Mucosa of descending colon (tissue), 3 donors: ENCODE results near the gene ZNF785. TPM values are rescaled to one million over a fixed set of nuclear protein-coding genes. Genes with fewer than 3 reads are reported as not detected.
"Not testable (repeated sequence)": the region's sequence is repeated elsewhere in the genome, so short reads cannot be mapped to it uniquely, and the experiment has no call there.

ENCODE experiments used
- ATAC-seq: fragments of 200-7000 bp; cut with Tn5 transposase; one replicate; pipeline ENCODE4 v1.9.1; 2020; ENCODE audit warnings: mild to moderate bottlenecking, moderate library complexity
- DNase-seq, 3 donors: peaks; one replicate each; pipeline ENCODE4 v3.0.0-alpha.2; 2020
- H3K36me3 ChIP-seq: fragments of 200-600 bp; one replicate; pipeline ENCODE4 v1.8.0; 2021; ENCODE audit warnings: low read depth, mild to moderate bottlenecking
- H3K4me1 ChIP-seq: fragments of 200-600 bp; one replicate; pipeline ENCODE4 v1.8.0; 2021; ENCODE audit warnings: low read depth, mild to moderate bottlenecking
- H3K4me3 ChIP-seq: fragments of 200-600 bp; one replicate; pipeline ENCODE4 v1.8.0; 2021; ENCODE audit warnings: mild to moderate bottlenecking
- H3K9me3 ChIP-seq: fragments of 200-600 bp; one replicate; pipeline ENCODE4 v1.8.0; 2021; ENCODE audit warnings: mild to moderate bottlenecking
- intact Hi-C, 2 donors: fragments of 100-400 bp; cut with DNase I in 1 of 2; cut with micrococcal nuclease in 1 of 2; formaldehyde crosslinking; loops; one replicate each; pipeline versions ENCODE4 v1.11.0 to v1.11.1; 2022; cut with DNase I, micrococcal nuclease
- total RNA-seq, 3 donors: library from RNA; stranded (reverse); fragmentation: NEBNext Ultra II Directional in 2 of 3; extraction: Animal tissue kit (Norgen Biotek cat#: 25700) in 2 of 3; gene quantifications; one replicate each; pipeline versions ENCODE4 v1.2.1 to v1.2.4, GENCODE V29; 2021 to 2023
- TF ChIP-seq, protein P1 (sequence below): fragments of 200-600 bp; IDR thresholded peaks from one replicate; pipeline ENCODE4 v1.8.0; 2022; ENCODE audit warnings: antibody characterized with exemption, mild to moderate bottlenecking
- donor health status: DM: no; HTN: no; CAD: no; lungs with moderate emphysema.
- donor health status: DM: no; HTN: no; CAD: no.
- donor health status: DM: no; HTN: yes; CAD: no.

Gene ZNF785
- total RNA-seq, 3 donors from 2014 or later = 14.7 to 28.4 (median 24.8) TPM

DNA sequence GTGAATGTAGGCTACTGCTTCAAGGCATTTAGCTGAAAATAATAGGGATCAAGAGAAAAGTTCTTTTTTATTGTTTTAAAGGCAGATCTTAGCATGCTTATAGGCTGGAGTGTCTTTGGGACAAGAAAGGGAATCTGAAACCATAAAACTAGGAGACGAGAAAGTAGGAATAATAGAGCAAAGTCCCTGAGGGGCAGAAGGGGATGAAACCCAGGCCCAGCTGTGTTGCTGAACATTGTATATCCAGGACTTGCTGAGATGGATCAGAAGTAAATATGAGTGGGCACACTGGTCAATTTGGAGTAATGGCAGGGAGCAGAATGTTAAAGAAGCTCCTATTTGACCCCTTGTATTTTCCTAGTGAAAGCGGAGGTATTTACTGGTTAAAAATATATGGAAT, 15.4 kb upstream of the ZNF785 start:
- no peaks in the 10 kb centered on the region for H3K9me3 ChIP-seq
- no peak for DNase-seq
- H3K36me3 ChIP-seq = peaks cover 4% of the 10 kb centered on the region
- TF ChIP-seq, protein P1, sequence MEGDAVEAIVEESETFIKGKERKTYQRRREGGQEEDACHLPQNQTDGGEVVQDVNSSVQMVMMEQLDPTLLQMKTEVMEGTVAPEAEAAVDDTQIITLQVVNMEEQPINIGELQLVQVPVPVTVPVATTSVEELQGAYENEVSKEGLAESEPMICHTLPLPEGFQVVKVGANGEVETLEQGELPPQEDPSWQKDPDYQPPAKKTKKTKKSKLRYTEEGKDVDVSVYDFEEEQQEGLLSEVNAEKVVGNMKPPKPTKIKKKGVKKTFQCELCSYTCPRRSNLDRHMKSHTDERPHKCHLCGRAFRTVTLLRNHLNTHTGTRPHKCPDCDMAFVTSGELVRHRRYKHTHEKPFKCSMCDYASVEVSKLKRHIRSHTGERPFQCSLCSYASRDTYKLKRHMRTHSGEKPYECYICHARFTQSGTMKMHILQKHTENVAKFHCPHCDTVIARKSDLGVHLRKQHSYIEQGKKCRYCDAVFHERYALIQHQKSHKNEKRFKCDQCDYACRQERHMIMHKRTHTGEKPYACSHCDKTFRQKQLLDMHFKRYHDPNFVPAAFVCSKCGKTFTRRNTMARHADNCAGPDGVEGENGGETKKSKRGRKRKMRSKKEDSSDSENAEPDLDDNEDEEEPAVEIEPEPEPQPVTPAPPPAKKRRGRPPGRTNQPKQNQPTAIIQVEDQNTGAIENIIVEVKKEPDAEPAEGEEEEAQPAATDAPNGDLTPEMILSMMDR = no peak
- intact Hi-C loops = no loop called here
- no peak overlapping the region for H3K4me3 ChIP-seq
- H3K4me1 ChIP-seq = peaks cover 6% of the 10 kb centered on the region
- ATAC-seq = no peak

DNA sequence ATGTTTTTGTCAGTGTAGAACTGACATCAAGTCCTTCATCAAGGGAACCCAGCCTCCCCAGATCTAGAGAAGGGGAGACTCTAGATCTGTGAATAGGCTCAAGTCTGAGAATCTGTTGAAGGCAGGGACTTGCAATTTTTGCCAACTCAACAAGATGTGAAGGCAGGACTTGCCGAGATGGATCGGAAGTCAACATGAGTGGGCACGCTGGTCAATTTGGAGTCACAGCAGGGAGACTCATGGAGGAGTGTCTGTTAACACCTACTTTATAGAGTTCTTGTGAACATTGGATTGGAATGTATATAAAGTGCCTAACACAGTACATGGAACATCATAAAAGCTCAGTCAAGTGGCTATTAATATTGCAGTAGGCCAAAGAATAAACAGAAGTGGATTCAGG, 14.7 kb upstream of the ZNF785 start:
- ATAC-seq (no peak), DNase-seq (no peak)
- intact Hi-C loops = no loop called here
- TF ChIP-seq, protein P1 = no peak
- H3K4me3 ChIP-seq = no peak overlapping the region
- H3K36me3 ChIP-seq = peaks cover 4% of the 10 kb centered on the region
- peaks cover 6% of the 10 kb centered on the region for H3K4me1 ChIP-seq
- H3K9me3 ChIP-seq = no peaks in the 10 kb centered on the region

DNA sequence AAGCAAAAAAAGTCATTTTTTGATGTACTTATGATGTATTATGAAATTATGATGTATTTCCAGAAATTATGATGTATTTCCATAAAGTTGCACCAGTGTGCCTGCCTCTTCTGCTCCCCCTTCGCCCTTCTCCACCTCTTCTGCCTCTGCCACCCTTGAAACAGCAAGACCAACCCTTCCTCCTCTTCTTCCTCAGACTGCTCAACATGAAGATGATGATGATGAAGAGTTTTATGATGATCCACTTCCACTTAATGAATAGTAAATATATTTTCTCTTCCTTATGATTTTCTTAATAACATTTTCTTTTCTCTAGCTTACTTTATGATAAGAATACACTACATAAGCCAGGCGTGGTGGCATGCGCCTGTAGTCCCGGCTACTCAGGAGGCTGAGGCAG, 7.4 kb upstream of the ZNF785 start:
- TF ChIP-seq, protein P1 = no peak
- intact Hi-C loops = no loop called here
- H3K9me3 ChIP-seq = no peaks in the 10 kb centered on the region
- H3K36me3 ChIP-seq = no peaks in the 10 kb centered on the region
- no peak overlapping the region for H3K4me3 ChIP-seq
- peaks cover 5% of the 10 kb centered on the region for H3K4me1 ChIP-seq
- ATAC-seq = no peak
- DNase-seq = no peak

DNA sequence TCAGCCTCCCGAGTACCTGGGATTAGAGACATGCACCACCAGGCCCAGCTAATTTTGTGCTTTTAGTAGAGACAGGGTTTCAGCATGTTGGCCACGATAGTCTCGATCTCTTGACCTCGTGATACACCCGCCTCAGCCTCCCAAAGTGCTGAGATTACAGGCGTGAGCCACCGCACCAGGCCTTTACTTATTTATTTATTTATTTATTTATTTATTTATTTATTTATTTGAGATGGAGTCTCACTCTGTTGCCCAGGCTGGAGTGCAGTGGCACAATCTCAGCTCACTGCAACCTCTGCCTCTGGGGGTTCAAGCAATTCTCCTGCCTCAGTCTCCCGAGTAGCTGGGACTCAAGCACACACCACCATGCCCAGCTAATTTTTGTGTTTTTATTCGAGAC, 5.4 kb upstream of the ZNF785 start:
- H3K36me3 ChIP-seq, H3K4me3 ChIP-seq, H3K4me1 ChIP-seq, ATAC-seq, H3K9me3 ChIP-seq, intact Hi-C loops: not testable (repeated sequence)
- DNase-seq = peak in 1 of 3 donors; percentile 12

DNA sequence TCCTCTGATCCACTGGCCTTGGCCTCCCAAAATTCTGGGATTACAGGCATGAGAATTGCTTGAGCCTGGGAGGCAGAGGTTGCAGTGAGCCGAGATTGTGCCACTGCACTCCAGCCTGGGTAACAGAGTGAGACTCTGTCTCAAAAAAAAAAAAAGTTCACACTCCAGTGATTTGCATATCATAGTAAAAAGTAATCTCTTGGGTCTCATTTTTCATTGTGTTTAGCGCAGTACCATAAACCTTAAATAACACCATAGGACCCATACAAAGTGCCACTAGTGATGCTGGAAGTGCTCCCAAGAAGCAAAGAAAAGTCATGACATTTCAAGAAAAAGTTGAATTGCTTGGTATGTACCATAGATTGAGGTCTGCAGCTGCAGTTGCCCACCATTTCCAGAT, 4.1 kb upstream of the ZNF785 start:
- DNase-seq, H3K4me3 ChIP-seq, intact Hi-C loops, H3K36me3 ChIP-seq, H3K9me3 ChIP-seq, ATAC-seq: not testable (repeated sequence)
- H3K4me1 ChIP-seq = peaks cover 10% of the 10 kb centered on the region

DNA sequence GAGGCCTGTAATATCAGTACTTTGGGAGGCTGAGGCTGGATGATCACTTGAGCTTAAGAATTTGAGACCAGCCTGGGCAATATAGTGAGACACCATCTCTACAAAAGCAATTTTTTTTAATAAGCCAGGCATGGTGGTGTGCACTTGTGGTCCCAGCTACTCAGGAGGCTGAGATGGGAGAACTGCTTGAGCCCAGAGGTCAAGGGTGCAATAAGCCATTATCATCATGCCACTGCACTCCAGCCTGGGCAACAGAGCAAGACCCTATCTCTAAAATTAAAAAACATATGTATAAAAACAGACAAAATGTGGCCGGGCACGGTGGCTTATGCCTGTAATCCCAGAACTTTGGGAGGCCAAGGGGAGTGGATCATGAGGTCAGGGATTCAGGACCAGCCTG, 3.2 kb upstream of the ZNF785 start:
- Histone ChIP-seq H3K4me1 (peaks cover 15% of the 10 kb centered on the region), H3K4me3 (no peak overlapping the region), H3K36me3 (no peaks in the 10 kb centered on the region), H3K9me3 (no peaks in the 10 kb centered on the region)
- intact Hi-C loops = no loop called here
- DNase-seq = peak in 1 of 3 donors; percentile 11
- TF ChIP-seq, protein P1 = no peak
- no peak for ATAC-seq

DNA sequence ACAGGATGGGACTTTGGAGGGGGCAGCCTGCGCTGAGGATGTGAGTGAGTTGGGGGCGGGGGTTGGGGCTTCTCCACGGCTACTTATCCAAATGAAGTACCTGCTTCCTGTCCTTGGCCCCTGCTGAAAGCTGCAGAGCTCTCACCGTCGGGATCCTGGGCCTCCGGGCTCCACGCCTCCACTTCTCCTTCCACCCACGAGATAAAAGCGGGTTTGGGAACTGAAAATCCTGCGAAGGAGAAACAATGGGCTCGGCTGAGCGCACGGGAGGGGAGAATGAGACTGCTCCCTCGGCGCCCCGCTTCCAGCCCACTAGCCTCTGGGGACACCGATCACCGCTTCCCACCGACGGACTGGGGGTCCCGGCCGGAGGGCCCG, 486 bp downstream of the ZNF785 start:
- peak in 2 of 3 donors; percentile 37 to 57 for DNase-seq
- no peak for ATAC-seq

More for the DNA sequence above, 486 bp downstream of the ZNF785 start:
- Histone ChIP-seq H3K4me1 (peaks cover 10% of the 10 kb centered on the region), H3K4me3 (peak overlapping the region; percentile 51), H3K9me3 (no peaks in the 10 kb centered on the region), H3K36me3 (no peaks in the 10 kb centered on the region)
- intact Hi-C loops = no loop called here
- TF ChIP-seq, protein P1 = no peak
